HG03135 (cell line): ENCODE results near the gene THSD7A.

ENCODE experiments used
- ATAC-seq: cut with Tn5 transposase; IDR thresholded peaks from one replicate; pipeline ENCODE4 v1.9.1; 2021; ENCODE audit warnings: mild to moderate bottlenecking, moderate library complexity; ENCODE audit not compliant: unreplicated experiment

THSD7A gene

DNA sequence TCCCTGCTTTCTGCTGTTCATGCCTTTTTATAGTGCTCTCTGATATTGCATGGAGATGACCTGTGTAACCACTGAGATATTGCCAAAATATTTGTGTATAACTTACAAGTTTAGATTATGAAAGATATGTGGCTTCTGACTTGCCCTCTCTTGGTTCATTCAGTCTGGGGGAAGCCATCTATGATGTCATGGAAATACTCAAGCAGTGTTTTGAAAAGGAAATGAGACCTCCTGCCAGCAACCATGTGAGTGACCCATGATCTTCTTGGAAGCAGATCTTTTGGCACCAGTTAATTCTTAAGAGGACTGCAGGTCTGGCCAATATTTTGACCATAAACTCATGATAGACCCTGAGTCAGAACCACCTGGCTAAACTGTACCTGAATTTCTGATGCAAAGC lies 183.0 kb downstream of the THSD7A start:
- no peak for ATAC-seq

DNA sequence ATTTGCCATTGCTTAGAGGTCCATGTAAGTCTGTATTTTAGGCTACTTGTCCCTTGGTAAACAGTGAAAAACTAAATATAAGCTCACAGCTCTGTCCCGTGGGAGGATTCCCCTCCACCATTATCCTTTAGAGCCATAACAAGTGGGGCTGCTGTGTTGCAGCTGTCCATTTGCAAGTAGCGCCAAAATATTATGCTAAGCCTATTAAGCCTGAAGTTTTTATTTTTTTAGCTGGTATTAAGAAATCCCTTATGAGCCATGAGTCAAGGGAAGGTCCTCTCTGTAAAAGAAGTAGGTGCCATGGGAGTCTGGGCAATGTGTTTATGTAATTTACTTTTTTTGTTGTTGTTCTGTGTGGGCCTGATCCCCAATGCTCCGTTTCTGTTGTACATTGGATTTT lies 183.9 kb downstream of the THSD7A start:
- no peak for ATAC-seq

DNA sequence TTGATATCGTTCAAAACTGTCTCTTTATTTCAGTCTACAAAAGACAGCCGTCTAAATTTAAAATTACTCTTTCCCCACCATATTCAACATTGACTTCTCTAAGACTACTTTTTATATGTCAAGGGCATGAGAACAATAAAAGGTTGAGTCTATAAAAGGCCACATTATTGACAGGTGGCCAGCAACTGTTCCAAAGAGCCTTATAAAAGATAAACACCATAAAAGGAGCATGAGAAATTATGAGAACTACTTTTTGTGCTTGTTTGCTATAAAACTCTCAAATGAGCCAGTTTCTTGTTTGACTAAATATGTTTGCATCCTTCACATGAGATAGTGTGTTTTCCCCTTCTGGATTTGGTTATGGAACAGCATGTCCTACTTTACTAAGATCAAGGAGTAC lies 189.2 kb downstream of the THSD7A start:
- ATAC-seq: no peak

DNA sequence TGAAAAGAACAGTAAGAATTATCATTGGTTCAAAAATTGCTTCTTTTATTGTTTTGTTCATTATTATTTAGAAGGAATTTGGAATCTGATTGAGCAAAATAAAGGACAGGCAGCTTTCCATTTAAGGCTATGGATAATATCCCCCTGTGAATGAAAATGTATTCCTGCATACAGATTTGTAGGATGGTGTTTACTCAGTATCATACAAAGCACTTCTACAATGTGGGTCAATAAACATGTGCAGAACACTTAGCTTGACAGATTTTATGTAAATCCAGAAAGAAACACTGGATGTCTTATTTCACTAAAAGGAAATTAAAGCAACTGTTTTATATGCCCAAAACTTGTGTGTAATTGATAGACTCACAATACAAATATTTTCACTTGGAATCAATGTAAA lies 189.7 kb downstream of the THSD7A start:
- no peak for ATAC-seq

DNA sequence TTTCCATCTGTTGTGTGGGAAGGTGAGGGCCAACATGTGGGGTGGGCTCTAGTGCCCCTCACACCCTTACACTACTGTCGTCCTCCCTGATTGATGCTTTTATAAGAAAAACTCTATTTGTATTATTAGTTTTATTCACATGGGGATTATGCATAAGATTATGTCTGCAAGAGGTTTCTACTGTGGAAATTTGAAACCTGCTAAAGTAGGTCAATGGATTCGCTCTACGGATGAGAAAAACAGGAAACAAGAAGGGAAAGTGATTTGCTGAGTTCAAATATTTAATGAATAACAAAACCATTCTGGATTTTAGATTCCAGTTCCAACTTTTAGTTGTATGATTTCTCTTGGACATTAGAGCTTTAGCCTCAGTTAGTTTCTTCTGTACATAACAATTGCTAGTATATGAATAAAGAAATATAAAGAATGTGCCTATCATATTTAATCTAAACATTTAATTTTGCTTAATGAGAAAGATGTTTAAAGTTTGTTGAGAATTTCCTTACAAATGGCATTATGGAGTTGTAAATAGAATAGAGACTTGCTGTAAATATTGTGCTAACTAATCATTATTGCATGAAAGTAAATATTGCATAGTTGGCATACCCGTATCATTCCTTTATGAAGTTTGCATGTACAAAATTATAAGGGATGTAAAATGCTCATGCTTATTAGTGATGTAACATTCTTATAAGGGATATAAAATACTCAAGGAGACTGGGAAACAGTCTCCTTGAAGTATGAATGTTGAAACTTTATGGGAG lies 193.8 kb downstream of the THSD7A start:
- no peak for ATAC-seq

DNA sequence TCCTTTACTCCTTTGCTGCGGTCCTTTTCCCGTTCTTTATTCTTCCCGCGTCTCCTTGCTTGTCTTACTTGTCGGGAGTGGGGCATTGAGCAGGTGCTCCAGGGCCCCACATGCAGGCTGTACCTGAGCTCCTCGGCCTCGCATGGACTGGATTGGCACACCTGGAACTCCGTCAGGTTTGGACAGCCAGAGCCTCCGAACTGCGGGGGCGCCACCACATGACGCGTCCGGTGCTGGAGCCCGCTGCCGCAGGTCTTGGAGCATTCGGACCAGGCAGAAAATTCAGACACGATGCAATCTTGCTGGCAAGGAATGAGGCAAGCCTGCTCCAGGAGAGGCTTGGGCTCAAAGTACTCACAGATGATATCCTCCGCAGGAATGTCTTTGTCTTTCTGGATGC lies 195.7 kb downstream of the THSD7A start:
- no peak for ATAC-seq

DNA sequence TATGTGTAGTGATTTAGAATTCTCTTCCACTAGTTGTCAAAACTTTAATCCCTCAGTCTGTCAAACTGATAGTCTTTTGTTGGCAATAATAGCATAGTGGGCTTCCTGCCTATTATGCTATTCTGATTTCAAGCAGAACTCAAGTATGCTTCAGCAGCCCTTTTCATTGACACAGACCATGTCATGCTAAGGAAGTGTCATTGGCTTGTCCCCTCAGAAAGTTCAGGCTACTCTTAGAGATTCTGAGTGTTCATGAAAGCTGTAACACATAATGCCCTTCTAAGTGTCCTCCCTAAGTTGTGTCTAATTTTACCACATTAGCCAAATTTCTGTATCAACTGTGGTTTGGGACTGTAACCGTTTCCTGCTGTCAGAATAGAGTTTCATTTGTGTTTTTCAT lies 198.7 kb downstream of the THSD7A start:
- ATAC-seq: no peak

DNA sequence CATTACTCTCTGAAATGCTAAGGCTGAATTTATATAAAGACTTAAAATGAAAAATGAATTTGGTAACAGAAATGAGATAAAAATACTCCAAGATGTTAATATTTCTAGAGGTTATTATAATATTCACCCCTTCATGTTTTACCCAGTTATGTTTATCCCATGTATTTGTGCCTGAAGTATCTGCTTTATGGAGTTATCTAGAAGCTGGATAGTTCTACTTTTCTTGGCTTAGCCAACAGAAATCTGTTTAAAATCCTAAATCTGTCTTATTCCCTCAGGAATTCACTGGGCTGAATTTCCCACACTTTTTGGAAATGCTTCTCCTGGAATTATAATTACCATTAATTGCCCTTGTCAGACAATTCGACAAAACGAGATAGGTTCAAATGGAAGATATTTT lies 201.6 kb downstream of the THSD7A start:
- ATAC-seq: no peak

DNA sequence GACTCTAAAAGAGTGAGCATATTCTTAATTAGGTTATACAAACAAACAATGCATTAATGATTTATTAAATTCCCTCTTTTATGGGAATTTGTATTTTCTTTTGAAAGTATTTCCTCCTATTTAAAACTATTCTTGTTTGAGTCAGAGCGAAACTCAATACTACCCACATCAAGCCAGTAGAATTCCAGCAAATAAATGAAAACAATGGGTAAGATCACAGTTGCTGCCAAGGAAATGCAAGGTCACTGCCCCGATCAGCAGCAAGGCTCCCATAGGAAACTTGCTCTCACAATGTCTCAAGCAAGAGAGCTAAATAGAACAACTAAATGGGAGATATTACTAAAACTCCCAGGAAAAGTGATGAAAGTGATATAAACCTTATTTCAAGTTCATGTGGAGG lies 206.3 kb downstream of the THSD7A start:
- no peak for ATAC-seq

DNA sequence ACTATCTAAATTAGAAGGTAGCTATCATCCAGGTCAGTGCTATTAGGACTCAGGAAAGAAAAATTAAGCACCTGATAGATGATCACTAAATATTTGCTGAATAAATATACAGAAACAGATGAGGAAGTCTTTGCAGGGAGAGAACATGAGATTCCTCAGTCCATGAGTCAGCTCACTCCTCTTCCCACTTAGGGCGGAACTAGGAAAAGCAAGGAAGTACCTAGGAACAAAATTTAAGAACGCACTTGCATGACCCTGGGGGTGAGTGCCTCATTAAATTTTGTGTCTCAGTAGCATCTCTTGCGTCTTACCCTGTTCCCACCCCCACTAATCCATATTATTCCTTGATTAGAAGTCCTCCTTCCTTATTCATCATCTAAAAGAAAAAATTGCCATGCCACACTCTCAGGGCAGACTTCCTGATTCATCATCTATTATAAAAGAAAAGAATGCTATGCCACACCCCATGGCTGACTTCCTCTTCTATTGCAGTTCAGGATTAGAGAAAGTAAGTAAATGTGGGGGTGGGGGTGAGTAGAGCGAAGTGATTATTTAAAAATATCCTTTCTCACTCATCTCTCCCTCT lies 208.8 kb downstream of the THSD7A start:
- no peak for ATAC-seq

DNA sequence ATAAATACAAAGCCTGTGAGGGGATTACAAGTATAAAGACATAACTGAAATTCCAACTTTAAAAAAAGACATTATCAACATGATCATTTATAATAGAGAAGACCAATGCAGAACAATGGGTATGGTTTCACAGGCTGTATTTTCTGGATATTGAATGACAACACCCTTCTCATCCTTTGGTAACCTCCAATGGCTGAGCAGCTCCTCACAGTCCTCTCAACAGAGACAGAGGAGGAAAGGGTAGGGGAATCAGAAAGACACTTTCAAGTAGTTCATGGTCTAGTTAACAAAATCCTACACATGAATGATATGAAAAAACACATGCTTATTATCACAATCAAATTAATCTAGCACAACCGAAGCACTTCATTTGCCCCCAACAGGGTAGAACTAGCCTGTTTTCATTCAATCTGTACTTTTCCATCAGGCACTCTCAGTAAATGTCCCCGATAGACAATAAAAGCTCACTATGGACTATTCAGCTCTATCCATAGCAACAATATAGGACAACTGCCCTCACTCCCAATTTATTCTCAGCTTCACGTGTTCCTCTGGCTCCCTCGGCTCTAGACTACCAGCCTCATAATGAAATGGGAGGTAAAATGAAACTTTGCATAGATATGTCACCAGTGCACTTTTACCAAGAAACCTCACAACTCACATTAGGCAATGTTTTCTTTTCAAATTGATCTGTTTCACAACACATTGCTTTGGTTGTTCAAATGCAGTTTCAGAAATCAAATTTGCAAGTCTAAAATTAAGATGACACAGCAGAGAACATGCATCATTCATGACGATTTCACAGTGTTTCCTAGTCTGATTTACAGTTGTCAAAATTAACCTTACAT lies 211.4 kb downstream of the THSD7A start:
- no peak for ATAC-seq

DNA sequence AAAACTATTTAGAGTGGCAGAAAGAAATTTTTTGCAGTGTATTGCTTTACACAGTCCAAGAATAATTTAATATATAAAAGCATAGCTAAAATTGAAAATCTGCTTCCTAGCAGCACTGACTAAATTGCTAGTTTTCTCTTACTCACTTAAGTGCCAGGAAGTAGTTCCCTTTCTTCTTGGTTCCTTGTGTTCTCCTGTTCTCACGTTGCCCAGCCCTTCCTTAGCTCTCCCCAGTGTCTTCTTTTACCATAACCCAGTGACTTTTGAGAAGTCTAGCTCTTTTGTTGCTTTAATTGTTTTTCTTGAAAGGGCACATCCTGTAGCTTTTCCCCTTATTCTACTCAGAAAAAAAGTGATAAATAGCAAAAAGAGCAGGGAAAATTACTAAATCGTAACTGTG lies 215.5 kb downstream of the THSD7A start:
- no peak for ATAC-seq

DNA sequence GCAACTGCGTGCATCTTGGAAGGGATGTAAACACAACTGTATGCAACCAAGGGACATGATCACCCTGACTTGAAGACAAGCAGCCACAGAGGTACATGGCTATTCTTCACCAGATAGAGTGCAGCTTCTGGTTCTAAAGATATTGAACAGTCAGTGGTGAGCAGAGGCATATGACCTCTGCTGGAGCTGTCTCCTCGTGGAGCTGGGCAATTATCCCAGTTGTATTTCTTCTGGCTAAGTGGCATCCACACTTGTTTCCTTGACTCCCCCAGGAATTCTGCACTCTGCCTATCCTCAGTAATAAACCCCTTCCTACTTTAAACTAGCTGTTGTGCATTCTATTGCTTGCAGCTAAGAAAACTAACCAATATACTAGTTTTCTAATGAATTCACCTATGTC lies 216.8 kb downstream of the THSD7A start:
- ATAC-seq: no peak

DNA sequence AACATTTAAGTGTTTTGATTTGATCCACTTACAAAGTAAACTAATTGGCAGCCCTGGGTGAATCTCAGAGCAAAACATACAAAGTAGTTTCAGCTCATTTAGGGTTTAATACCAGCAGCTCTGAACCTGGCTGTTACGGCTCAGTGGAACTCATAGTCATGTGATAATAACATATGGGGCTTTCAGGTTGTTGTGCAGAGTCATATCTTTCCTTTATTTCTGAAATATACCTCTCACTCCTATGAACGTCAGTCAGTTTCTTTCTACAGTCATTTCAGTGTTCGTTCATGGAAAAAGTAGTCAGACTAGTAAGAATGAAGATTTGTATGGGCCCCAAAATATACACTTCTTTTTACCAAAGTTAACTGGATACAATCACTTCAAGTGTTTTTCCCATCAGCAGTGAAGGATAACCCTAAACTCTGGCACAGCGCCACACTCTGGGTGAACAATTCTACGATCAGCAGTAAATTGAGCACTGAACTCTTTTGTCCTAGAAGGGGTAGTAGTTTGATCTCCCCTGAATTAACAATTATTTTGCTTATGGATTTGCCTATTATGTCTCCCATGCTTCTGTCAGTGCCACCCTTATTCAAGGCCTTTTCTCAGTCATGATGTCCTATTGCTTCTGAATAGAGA lies 218.6 kb downstream of the THSD7A start:
- peak; percentile 72 for ATAC-seq

DNA sequence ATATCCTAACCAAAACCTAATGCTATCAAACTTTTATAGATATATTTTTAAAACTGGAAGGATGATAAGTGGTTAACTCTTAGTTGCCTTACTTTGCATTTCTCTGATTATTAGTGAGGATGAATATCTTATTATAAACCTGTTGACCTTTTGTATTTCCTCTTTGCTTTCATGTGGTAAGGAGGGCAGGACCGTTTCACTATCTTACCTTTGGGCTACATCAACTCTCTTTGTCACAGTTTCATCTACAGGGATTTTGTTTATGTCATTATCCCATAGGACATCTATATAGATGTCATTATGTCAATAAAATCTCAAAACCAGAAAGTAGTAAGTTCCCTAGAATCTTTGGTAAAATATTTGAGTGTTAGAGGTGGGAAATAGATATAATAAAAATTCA lies 219.3 kb downstream of the THSD7A start:
- ATAC-seq: no peak

DNA sequence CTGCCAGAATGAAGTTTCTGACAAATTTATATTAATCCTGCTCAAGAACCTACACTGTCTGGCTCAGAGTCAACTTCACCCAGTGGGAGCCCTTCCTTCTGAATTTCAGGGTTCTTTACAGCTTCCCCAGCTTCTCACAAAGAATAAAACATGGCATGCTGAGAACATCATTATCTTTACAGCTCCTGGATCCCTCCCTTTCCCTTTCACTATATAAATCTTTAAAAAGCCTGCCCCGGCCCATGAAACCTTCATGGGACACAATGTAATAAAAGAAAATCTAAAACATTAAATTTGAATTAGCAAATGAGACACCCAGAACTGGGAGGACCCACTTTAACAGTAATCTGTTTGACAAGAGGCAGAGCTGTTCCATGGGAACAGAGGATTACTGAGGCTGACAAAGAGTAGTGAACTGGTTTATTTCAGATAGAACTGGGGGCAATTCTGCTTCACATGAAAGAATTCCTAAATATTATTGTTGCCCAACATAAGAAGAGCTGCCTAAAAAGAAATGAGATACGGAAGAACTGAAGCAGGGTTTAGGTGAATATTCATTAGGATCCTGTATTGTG lies 222.8 kb downstream of the THSD7A start:
- no peak for ATAC-seq

DNA sequence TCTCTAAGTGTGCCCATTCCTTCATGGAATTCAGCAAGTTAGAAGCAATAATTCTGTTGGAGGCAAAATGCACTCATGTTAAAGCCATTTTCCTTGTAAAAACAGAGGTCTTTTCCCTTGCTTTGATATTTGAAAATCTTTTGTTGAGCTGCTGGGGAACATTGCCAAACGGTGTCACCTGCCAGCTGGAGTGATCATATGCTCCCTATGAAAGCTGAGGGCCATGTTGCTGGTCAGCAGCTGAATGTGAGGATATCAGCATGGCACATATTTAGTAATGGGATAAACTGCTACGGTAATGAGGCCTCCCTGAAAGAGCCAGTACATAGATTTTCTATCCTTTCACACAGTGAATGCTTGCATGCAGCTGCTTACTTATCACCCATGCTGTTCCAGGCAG lies 224.3 kb downstream of the THSD7A start:
- ATAC-seq: no peak

DNA sequence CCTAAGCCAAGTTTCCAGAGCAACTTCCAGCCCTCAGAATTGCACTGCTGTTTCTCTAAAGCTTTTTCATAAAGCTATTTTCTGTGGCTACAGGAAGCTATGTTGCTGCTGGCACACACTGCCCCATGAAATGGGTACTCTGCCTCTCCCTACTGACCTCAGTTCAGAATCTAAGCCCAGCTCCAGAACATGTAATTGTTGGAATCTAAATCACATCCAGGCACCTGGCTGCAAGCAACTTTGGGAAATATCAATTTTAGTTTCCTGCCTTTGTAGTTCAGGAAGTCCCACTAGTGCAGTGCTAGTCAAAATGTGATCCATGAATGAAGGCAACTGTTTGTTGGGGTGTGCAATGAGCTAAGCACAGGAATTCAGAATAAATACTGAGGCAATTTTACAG lies 226.2 kb downstream of the THSD7A start:
- ATAC-seq: no peak

DNA sequence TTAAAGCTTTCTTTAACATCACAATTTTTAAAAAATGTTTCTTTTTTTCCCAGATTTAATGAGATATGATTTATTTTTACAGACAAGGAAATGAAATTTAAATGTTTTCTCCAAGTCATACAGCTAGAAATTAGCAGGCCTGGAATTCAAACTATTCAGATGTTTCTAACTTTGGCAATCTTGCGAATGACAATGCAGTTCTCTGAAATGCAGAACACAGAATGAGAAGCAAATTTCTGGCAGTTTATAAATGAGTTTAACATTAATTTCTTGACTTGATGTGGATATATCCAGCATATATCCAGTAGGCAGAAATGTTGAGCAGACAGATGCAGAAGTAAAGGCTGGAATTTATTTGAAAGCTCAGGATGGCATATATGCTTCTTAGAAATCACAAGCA lies 227.5 kb downstream of the THSD7A start:
- no peak for ATAC-seq

DNA sequence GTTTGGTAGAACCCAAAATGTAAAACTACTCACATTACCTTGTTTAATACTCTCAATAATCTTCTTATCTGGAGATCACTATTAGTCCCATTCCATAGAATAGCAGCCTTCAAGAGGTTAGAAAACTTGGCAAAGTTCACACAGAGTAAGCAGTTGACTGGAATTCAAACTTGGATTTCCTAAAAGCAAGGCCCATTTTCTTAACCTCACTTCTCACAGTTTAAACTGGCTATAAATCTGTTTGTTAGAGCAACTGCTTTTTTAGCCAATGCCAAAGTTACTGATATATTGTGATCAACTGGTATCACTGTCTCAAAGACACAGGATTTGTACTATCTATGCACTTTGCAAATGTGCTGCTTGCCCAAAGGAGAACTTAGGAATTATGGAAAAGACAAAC lies 230.2 kb downstream of the THSD7A start:
- ATAC-seq: no peak

DNA sequence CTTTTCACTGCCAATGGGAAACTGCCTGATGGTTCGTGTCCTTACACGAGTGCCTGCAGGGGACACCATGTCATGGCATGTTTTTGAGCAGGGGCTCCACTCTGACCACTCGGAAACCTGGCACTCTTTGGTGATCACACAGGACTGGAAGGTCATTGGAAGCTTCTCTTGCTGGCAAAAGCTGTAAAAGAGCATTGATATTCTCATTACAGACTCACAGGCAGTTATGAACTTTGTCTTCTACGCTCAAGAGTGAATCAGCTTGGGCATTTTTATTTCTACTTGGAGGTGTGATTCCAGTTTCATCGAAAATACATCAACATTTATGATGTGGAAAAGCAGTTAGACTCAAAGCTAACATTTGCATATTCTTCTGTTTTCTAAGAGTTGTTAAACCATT lies 238.7 kb downstream of the THSD7A start:
- ATAC-seq: no peak
